Activated T-cell treated with anti-CD3 and anti-CD28 coated beads for 4 hours (primary cell): ENCODE measurements around the gene PRKCH.

Experiments
- DNase-seq: peaks from one replicate; pipeline ENCODE4 v3.0.0-alpha.2; 2020

PRKCH gene

GRCh38 chr14:61321385-61322010, at the start of gene PRKCH:
TSS of gene PRKCH (plus strand) at chr14:61321579. CDS start at chr14:61322102, 523 bp downstream.
- DNase-seq = peak; percentile 77

- DNase-seq = no peak
Measured at GRCh38 chr14:61277232-61277631, 44.1 kb upstream of the PRKCH start.

GRCh38 chr14:61277784-61278183, 43.6 kb upstream of the PRKCH start:
- DNase-seq = no peak

- DNase-seq = no peak
Measured at GRCh38 chr14:61279082-61279481, 42.3 kb upstream of the PRKCH start.

GRCh38 chr14:61280092-61280525, 41.3 kb upstream of the PRKCH start:
- peak; percentile 16 for DNase-seq

- peak; percentile 69 for DNase-seq
Measured at GRCh38 chr14:61280526-61281185, 40.7 kb upstream of the PRKCH start.

GRCh38 chr14:61281186-61281947, 40.0 kb upstream of the PRKCH start, which contains the start of gene TMEM30B:
TSS of gene TMEM30B (minus strand) at chr14:61281338. CDS start at chr14:61281147, 191 bp downstream.
- DNase-seq = peak; percentile 32

- no peak for DNase-seq
Measured at GRCh38 chr14:61281948-61282275, 39.5 kb upstream of the PRKCH start.

- no peak for DNase-seq
Measured at GRCh38 chr14:61282746-61283145, 38.6 kb upstream of the PRKCH start.

- no peak for DNase-seq
Measured at GRCh38 chr14:61284001-61284400, 37.4 kb upstream of the PRKCH start.

GRCh38 chr14:61285364-61285763, 36.0 kb upstream of the PRKCH start:
- DNase-seq = no peak

GRCh38 chr14:61287196-61287595, 34.2 kb upstream of the PRKCH start:
- no peak for DNase-seq

- DNase-seq = no peak
Measured at GRCh38 chr14:61288228-61288627, 33.2 kb upstream of the PRKCH start.

GRCh38 chr14:61288720-61289119, 32.7 kb upstream of the PRKCH start:
- no peak for DNase-seq

- no peak for DNase-seq
Measured at GRCh38 chr14:61290701-61291100, 30.7 kb upstream of the PRKCH start.

GRCh38 chr14:61296151-61296550, 25.2 kb upstream of the PRKCH start:
- no peak for DNase-seq

GRCh38 chr14:61296719-61297502, 24.5 kb upstream of the PRKCH start:
- DNase-seq = no peak

- DNase-seq = no peak
Measured at GRCh38 chr14:61297581-61297980, 23.8 kb upstream of the PRKCH start.

- DNase-seq = no peak
Measured at GRCh38 chr14:61298824-61299223, 22.6 kb upstream of the PRKCH start.

- DNase-seq = no peak
Measured at GRCh38 chr14:61300209-61300608, 21.2 kb upstream of the PRKCH start.

- no peak for DNase-seq
Measured at GRCh38 chr14:61300754-61301153, 20.6 kb upstream of the PRKCH start.

- DNase-seq = no peak
Measured at GRCh38 chr14:61304688-61305087, 16.7 kb upstream of the PRKCH start.

GRCh38 chr14:61308198-61308597, 13.2 kb upstream of the PRKCH start:
- no peak for DNase-seq
